Psoas muscle (tissue), 8 donors: ENCODE results near the gene ZNF138. TPM values are rescaled to one million over a fixed set of nuclear protein-coding genes. Genes with fewer than 3 reads are reported as not detected.
"Not testable (repeated sequence)": the region's sequence is repeated elsewhere in the genome, so short reads cannot be mapped to it uniquely, and the experiment has no call there.

Source experiments
- ATAC-seq, 4 donors: fragments of 200-7000 bp; cut with Tn5 transposase; one replicate each; pipeline ENCODE4 v1.9.1; 2020; ENCODE audit warnings: moderate library complexity in 3 of 4, mild to moderate bottlenecking in 2 of 4
- DNase-seq, 2 donors: peaks; one replicate each; pipeline ENCODE4 v3.0.0-alpha.2; 2020
- H3K27ac ChIP-seq: fragments of 200-600 bp; one replicate; pipeline ENCODE4 v1.8.0; 2022
- H3K27me3 ChIP-seq, 3 donors: fragments of 200-600 bp in 1 of 3; one replicate each; pipeline versions ENCODE4 v1.6.1 to v1.8.0; 2013 to 2022; ENCODE audit warnings: low read length in 2 of 3, mild to moderate bottlenecking in 2 of 3, moderate library complexity in 1 of 3; ENCODE audit not compliant: insufficient read depth in 3 of 3
- H3K36me3 ChIP-seq, 2 donors: fragments of 200-600 bp in 1 of 2; one replicate each; pipeline versions ENCODE4 v1.6.1 to v1.8.0; 2013 to 2022; ENCODE audit warnings: low read depth in 1 of 2, mild to moderate bottlenecking in 1 of 2, moderate library complexity in 1 of 2; ENCODE audit not compliant: insufficient read depth in 1 of 2
- H3K4me1 ChIP-seq: fragments of 200-600 bp; one replicate; pipeline ENCODE4 v1.8.0; 2022
- H3K4me3 ChIP-seq: fragments of 200-600 bp; one replicate; pipeline ENCODE4 v1.8.0; 2022; ENCODE audit warnings: mild to moderate bottlenecking
- H3K9me3 ChIP-seq: fragments of 200-600 bp; one replicate; pipeline ENCODE4 v1.8.0; 2022
- WGBS, 3 donors: extraction: QIAGEN DNeasy Blood & Tissue Kit; methylation state at CpG; one replicate each; pipeline versions ENCODE4 v1.1.6 to v1.1.7; 2013; 5-methylcytosine and 5-hydroxymethylcytosine counted together
- intact Hi-C, 2 donors: fragments of 100-400 bp; cut with DNase I; formaldehyde crosslinking; loops; one replicate each; pipeline versions ENCODE4 v1.11.0 to v1.14.2; 2022
- polyA plus RNA-seq, 3 donors: library from polyadenylated mRNA; stranded (reverse); fragments of 200-250 nt; gene quantifications; one replicate each; pipeline ENCODE4 v1.2.3, GENCODE V29; 2013
- total RNA-seq, 4 donors: library from RNA; stranded (reverse); fragmentation: NEBNext Ultra II Directional in 2 of 4; extraction: Animal tissue kit (Norgen Biotek cat#: 25700) in 2 of 4; gene quantifications; one replicate each; pipeline versions ENCODE4 v1.2.1 to v1.2.4, GENCODE V29; 2021 to 2023
- TF ChIP-seq, protein P1 (sequence below): fragments of 200-600 bp; IDR thresholded peaks from one replicate; pipeline ENCODE4 v1.8.0; 2022; ENCODE audit warnings: antibody characterized with exemption
- donor health status: healthy with polysubstance abuse.
- donor health status: DM: no; HTN: no; CAD: no; lungs with moderate emphysema.
- donor health status: Bipolar disorder and iron deficiency.
- donor health status: healthy.
- donor health status: DM: yes; HTN: yes; CAD: no.
- donor health status: DM: no; HTN: no; CAD: no.
- donor health status: DM: no; HTN: no; CAD: no.
- donor health status: DM: yes; HTN: yes; CAD: no.

Gene ZNF138
- total and polyA plus RNA-seq, 7 donors = 2.6 to 11.7 (median 4.7) TPM

- intact Hi-C loops = no loop called here
- H3K36me3 ChIP-seq = peaks cover 0 to 8% of the 10 kb centered on the region in 2 donors
- H3K27ac ChIP-seq = no peak overlapping the region
- no peak for ATAC-seq
- WGBS, 3 donors = 87 to 90% (median 89%) methylated on average over 16 of the region's 16 CpGs
- TF ChIP-seq, protein P1, sequence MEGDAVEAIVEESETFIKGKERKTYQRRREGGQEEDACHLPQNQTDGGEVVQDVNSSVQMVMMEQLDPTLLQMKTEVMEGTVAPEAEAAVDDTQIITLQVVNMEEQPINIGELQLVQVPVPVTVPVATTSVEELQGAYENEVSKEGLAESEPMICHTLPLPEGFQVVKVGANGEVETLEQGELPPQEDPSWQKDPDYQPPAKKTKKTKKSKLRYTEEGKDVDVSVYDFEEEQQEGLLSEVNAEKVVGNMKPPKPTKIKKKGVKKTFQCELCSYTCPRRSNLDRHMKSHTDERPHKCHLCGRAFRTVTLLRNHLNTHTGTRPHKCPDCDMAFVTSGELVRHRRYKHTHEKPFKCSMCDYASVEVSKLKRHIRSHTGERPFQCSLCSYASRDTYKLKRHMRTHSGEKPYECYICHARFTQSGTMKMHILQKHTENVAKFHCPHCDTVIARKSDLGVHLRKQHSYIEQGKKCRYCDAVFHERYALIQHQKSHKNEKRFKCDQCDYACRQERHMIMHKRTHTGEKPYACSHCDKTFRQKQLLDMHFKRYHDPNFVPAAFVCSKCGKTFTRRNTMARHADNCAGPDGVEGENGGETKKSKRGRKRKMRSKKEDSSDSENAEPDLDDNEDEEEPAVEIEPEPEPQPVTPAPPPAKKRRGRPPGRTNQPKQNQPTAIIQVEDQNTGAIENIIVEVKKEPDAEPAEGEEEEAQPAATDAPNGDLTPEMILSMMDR = no peak
- no peak for DNase-seq
- H3K4me3 ChIP-seq = no peak overlapping the region
- H3K27me3 ChIP-seq = no peaks in the 10 kb centered on the region
- no peaks in the 10 kb centered on the region for H3K9me3 ChIP-seq
- H3K4me1 ChIP-seq = no peaks in the 10 kb centered on the region
Observed at GRCh38 chr7:64834989-64835388, 40.8 kb downstream of the ZNF138 start.

- ATAC-seq, H3K36me3 ChIP-seq, H3K4me1 ChIP-seq, H3K9me3 ChIP-seq, H3K27me3 ChIP-seq, DNase-seq, H3K4me3 ChIP-seq, H3K27ac ChIP-seq, intact Hi-C loops: not testable (repeated sequence)
- 87 to 90% (median 88%) methylated on average over 8 of the region's 8 CpGs for WGBS, 3 donors
Observed at GRCh38 chr7:64835856-64836255, 41.6 kb downstream of the ZNF138 start.

DNA sequence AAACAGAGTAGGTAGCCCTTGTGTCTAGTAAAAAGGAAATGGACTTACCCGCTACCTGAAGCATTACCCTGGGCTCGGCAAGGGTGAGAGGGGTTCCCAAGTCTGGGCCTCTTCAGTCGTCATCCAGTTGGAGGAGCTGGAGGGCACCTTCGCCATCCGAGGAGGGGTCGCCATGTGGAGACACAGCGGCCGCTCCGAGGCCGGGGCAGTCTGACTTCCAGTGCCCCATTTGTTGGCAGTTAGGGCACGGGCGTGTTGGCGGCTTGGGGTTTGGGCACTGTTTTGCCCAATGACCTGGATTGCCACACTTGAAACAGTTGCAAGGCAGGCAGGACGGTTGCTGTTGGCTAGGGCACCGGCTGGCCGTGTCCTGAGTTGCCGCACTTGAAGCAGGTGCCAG is 43.8 kb downstream of the ZNF138 start:
- DNase-seq, H3K9me3 ChIP-seq, H3K27me3 ChIP-seq, ATAC-seq, H3K36me3 ChIP-seq, H3K27ac ChIP-seq, intact Hi-C loops, H3K4me3 ChIP-seq, H3K4me1 ChIP-seq: not testable (repeated sequence)
- 87 to 97% (median 90%) methylated on average over 7 to 16 of the region's 17 CpGs for WGBS, 3 donors

DNA sequence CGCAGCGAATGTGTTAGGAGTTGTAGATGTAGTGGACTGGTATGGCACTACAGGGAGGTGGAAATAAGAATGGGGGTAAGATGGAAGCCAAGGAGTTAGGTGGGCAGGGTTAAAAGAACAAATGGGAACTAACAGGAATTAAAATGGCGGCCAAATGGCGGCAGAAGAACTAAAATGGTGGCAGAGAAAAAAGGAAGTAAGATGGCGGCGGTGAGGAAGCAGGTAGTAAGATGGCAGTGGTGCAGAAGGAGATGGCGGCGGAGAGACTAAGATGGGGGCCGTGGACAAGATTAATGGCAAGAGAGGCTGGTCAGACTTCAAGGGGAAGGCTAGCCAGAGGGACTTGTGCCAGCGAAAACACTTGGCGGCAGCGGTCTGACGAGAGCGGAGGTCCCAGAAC is 44.5 kb downstream of the ZNF138 start:
- intact Hi-C loops = no loop called here
- 81 to 83% (median 82%) methylated on average over 14 of the region's 14 CpGs for WGBS, 3 donors
- no peak overlapping the region for H3K27ac ChIP-seq
- H3K36me3 ChIP-seq = no peaks in the 10 kb centered on the region
- no peak overlapping the region for H3K4me3 ChIP-seq
- no peaks in the 10 kb centered on the region for H3K9me3 ChIP-seq
- TF ChIP-seq, protein P1 = no peak
- H3K27me3 ChIP-seq = no peaks in the 10 kb centered on the region
- ATAC-seq (no peak), DNase-seq (no peak)
- H3K4me1 ChIP-seq = no peaks in the 10 kb centered on the region

- intact Hi-C loops = no loop called here
- no peak overlapping the region for H3K4me3 ChIP-seq
- H3K27ac ChIP-seq = no peak overlapping the region
- no peaks in the 10 kb centered on the region for H3K9me3 ChIP-seq
- no peaks in the 10 kb centered on the region for H3K4me1 ChIP-seq
- TF ChIP-seq, protein P1 = no peak
- no peaks in the 10 kb centered on the region for H3K27me3 ChIP-seq
- no peak for DNase-seq
- 94 to 98% (median 95%) methylated on average over 16 of the region's 16 CpGs for WGBS, 3 donors
- H3K36me3 ChIP-seq = no peaks in the 10 kb centered on the region
- no peak for ATAC-seq
Observed at GRCh38 chr7:64839910-64840309, 45.7 kb downstream of the ZNF138 start.

DNA sequence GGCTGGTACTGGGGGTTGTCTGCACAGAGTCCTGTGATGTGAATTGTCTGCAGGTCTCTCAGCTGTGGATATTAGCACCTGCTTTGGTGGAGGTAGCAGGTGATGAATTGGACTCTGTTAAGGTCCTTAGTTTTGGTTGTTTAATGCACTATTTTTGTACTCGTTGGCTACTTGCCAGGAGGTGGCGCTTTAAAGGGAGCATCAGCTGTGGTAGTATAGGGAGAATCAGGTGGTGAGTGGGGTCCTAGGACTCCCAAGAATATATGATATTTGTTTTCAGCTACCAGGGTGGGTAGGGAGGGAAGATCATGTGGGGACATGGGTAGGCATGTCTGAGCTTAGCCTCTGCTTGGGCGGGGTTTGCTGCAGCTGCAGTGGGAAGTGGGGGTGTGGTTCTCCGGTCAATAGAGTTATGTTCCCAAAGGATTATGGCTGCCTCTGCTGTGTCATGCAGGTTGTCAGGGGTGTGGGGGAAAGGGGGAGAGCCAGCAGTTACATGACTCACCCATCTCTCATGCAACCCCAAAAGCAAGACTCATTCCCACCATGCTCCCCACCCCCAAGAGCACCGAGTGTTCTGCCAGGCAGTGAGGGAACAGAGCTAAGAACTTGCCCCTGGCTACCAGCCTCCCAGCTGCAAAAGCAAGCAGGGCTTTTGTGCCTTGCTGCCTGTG is 55.2 kb downstream of the ZNF138 start:
- H3K4me1 ChIP-seq = no peaks in the 10 kb centered on the region
- TF ChIP-seq, protein P1 = no peak
- H3K9me3 ChIP-seq = no peaks in the 10 kb centered on the region
- no peaks in the 10 kb centered on the region for H3K36me3 ChIP-seq
- peak overlapping the region; percentile 2 for H3K4me3 ChIP-seq
- ATAC-seq = peak in 3 of 4 donors; percentile 90 to 98 (median 96)
- WGBS, 3 donors = 31 to 38% (median 35%) methylated on average over 5 of the region's 5 CpGs
- peak; percentile 37 to 70 for DNase-seq
- no peaks in the 10 kb centered on the region for H3K27me3 ChIP-seq
- intact Hi-C loops = no loop called here
- H3K27ac ChIP-seq = no peak overlapping the region
